ENCODE results near the gene TTF2.

DNA sequence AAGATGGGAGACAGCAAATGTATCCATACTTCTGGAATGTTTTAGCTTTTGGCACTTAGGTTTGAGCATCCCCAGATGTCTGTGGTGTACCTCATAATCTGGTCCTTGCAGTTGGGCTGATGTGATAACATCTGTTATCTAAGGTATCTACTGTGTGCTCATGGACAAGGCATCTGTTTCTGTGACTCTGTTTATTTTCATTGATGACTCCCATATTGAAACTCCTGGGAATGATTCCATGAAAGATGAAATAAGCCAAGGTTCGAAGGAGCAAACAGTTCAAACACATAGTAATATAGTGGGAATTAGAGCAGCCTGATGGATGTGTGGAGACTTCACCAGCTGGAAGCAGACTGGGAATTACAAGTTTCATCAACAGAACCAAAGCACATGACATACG is 82.1 kb downstream of the TTF2 start:
- TF ChIP-seq EZH2 (IDR thresholded peaks at IDR 0.05; ENCODE audit: insufficient read depth, poor library complexity, severe bottlenecking) (no peak), EZH2phosphoT487 (IDR thresholded peaks at IDR 0.05; ENCODE audit: insufficient read depth, low read depth) (no peak)

Data from GM23248 (cell line).